GM21367 (cell line): ENCODE measurements around the gene SLC22A31.
"Not testable (repeated sequence)": the region's sequence is repeated elsewhere in the genome, so short reads cannot be mapped to it uniquely, and the experiment has no call there.

ENCODE experiments used
- ATAC-seq: cut with Tn5 transposase; IDR thresholded peaks from one replicate; pipeline ENCODE4 v1.9.1; 2021; ENCODE audit not compliant: unreplicated experiment

Gene SLC22A31

DNA sequence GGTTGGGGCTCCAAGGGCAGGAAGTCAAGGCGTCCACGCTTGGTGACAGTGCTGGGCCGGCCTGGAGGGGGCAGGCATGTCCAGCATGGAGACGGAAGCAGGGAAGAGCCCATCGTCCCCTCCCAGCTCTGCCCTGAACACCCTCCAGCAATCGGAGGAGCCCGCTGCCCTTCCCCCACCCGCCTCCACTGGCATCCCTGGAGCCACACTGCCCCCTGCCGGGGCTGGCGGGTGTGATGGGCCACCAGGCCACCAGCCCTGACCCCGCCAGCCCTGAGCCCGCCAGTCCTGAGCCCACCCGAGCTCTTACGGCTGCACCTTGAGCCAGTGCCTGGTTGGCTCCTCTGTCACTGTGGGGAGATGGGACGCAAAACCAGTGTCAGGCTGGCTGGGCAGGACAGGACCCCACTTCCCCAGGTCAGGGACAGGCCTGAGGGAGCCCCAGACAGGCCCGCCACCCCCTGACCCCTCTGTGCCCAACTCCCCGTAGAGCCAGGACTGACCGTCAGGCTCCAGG is 32.9 kb downstream of the SLC22A31 start:
- no peak for ATAC-seq

DNA sequence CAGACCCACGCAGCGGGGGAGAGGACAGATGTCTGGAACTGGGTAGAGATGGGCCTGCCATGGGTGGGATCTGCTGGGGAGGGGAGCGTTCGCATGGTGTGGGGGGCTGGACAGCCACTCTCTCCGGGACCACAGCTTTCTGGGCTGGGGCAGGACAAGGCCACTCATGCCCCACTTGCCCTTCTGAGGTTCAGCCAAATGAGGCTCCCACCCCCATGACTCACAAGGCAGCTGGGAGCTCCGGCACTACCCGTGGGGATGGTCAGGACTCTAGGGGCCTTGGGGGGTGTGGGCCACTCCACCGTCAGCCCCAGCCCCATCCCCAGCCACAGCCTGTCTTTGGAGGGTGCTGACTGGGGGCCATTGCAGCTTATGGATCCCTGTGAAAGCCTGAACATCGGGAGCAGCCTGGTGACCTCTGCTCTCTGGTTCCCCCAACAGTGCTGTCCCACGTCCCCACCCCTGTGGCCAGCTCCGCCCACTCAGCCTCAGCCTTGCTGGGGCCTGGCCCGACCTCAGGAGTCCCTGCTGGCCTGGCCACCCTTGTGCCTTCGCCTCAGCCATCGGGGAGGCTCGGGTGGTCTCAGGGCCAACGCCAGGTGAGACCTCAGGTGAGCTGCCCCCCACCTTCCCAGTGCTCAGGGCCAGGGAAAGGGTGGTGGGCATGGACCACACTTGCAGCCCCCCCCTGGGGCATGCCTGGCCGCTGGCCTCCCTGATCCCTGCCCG is 33.5 kb downstream of the SLC22A31 start:
- ATAC-seq = no peak

DNA sequence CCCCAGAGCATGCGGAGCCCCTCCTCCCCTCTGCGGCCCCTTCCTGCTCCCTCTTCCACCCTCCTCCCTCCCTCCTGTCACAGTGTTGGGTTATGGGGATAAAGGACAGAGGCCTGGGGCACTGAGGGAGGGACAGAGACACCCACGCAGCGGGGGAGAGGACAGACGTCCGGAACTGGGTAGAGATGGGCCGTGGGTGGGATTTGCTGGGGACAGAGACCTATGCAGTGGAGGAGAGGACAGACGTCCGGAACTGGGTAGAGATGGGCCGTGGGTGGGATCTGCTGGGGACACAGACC is 34.7 kb downstream of the SLC22A31 start:
- not testable (repeated sequence) for ATAC-seq

DNA sequence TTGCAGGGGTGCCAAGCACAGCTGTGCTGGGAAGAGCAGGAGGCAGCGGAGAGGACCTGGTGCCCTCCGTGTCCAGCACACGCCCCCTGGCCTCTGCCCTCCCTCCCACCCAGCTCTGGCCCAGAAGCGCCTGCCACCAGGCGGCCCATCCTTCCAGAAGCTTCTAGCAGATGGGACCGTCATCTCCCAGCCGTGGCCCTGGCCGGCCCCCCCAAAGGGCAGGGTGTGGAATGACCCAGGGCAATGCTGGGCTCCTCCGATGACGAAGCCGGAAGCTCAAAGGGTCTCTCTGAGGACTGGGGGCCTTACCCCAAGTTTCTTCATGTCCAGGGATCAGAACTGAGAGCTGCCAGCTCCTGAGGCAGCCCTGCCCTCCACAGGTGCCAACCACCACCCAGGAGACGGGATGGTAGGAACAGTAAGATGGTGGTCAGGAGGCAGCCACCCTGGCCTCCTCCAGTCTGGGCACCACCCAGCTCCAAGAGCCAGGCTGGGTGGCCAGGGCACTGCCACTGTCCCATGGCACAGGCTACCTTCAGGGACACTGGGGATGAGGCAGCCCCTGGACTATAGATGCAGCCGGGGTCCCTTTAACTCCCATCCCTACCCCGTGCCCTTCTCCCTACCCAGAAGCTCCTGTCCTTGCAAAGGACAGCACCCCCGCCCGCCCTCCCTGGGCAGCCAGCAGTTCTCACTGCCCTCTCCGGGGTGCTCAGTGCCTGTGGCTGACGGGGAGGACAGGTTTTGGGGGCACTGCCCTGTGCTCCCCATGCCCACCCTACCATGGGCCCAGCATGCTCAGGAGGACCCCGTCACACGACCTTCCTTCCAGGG is 35.3 kb downstream of the SLC22A31 start:
- ATAC-seq = no peak

DNA sequence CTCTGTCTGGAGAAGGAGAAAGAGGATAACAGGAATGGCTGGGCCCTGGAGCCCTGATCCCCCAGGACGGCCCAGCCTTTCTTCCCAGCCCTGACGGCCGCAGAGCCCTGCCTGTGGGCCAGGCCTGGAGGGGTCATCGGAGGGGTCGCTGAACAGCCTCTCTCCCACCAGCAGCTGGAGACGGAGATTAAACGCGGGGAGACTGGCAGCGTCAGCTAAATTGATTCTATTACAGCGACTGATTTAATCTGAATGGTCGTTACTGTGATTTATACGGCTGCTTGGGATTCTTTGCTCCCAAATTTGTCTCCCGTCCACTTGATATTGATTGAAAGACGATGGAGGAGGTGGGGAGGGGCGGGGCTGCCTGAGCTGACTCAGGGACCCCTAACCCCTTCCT is 35.9 kb downstream of the SLC22A31 start:
- no peak for ATAC-seq

DNA sequence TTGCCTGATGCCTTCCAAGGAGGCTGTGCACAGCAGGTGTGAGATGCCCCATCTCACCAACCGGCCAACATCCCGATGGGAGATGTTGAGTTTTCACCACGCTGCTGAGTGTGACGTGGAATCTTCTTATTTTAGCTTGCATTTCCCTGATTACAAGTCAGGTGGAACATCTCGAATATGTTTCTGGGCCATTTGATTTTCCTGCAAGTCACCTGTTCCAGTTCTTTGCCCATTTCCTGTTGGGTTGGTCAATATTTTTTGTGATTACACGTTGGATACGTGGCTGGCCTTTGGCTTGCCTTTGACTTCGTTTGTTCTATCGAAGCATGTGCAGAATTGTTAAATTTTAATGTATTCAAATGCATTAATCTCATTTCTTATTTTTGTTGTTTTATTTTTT is 37.0 kb downstream of the SLC22A31 start:
- ATAC-seq = no peak

DNA sequence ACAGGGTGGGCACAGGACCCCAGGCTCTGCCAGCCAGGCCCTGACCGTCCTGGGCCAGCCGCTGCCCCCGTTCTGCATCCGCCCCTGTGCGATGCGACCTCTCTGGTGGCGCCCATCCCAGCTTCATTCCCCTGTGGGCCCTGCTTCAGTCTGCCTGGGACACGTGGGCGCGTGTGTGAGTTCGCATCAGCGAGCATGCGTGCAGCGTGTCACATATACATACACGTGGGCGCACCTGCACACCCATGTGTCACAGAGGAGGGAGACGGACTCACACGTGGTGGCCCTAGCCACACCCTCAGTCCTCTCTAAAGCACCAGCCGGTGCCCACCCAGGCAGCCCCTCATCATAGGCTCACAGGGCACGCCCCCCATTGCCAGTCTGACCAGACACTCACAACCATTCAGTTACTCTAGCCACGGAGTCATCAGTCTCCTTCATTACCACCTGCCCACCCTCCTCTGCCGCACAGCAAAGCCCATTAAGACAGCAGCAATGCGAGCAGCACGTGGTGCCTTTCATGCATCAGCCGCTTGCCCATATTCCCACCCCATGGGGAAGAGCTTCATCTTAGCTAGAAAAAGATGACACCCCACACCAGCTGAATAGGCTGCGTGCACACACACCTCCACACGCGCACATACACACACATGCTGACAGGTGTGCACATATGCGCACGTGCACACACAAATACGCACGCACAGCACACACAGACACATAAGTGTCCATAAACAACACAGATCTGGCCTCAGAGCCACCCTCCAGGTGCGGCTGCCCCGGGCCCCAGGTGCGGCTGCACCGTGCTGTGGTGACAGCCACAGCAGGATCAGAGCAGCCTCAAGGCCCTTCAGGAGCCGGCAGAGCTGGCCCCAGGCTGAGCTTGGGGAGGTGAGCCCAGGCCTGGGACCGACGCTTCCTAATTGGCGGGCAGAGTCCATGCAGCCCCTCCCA is 38.3 kb downstream of the SLC22A31 start:
- ATAC-seq = no peak

DNA sequence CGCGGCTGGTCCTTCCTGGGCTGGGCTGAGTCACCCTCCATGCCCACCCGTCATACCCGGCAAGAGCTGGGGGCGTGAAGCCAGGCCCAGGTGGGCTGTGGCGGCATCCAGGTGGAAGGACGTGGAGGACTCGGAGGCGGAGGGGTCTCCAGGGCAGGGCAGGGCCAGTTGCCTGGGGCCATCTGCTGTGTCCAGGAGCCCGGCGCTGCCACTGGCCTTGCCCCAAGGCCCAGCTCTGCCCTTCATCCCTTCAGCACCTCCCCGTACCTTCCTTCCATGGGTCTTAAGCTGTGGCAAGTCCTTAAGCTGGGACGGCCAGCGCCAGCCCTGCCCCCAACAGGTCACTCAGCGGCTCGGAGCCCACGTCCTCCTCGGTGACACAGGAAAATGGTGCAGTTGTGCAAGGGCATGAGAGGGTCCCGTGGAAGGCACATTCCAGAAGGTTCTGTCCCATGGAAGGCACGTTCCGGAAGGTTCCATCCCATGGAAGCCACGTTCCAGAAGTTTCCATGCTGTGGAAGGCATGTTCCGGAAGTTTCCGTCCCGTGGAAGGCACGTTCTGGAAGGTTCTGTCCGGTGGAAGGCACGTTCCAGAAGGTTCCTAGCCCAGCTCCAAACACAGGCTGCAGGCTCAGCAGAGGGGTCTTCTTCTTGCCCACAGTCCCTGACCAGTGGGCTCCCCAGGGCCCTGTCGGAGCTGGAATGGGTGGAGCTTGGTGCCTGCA is 39.2 kb downstream of the SLC22A31 start:
- ATAC-seq = no peak

DNA sequence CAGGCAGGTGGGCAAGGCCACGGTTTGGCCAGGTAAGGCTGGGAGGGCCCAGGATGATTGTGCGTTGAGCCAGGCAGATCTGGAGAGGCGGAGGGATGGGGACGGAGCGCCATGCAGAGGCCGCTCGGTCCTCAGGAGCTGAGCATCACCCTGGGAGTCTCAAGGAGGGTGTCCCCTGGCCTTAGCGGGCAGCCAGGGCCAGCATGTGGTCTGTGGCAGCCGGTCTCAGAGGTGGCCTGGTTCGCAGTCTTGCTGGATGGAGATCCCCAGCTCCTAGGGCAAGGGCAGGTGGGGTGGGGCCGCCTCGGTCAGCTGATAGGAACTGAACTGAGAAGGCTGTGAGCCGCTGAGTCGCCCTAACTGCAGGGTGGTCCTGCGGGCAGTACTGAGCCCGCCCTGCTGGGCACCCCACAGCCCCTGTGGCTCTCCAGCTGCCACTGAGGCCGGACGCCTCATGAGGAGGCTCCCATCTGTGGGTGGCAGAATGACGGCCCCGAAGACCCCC is 40.4 kb downstream of the SLC22A31 start:
- no peak for ATAC-seq

DNA sequence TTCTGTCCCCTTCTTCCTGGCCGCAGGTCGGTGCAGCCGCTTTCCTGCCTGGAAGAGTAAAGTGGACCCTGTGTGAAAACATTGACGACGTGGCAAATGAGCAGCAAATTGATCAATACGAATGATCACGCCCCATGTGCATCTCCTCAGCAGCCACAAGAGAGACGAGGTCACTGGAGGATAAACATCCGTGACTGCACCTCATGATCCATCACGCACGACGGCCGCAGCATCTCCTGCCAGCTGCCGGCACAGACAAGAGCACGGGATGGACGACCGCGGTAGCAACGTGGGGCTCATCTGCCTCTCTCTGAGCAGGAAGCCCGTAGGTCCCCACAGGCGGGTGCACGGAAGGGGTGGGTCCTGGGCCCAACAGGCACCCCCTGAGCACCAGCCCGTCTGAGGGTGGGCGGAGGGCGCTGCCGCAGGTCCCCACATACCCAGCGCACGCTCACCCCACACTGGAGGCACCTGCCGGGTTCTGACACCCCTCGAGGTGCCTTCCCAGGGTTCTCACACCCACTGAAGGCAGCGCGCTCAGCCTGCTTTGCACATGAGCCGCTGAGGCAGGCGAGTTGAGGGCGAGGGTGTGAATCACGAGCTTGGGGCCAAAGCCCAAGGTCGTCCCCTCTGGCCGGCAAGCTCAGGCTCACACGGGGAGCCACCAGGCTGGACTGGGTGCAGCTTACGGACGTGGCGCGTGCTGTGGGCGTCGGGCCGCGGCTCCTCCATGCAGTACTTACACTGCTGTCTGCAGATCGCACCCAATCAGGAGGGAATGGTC is 41.1 kb downstream of the SLC22A31 start:
- ATAC-seq = no peak

DNA sequence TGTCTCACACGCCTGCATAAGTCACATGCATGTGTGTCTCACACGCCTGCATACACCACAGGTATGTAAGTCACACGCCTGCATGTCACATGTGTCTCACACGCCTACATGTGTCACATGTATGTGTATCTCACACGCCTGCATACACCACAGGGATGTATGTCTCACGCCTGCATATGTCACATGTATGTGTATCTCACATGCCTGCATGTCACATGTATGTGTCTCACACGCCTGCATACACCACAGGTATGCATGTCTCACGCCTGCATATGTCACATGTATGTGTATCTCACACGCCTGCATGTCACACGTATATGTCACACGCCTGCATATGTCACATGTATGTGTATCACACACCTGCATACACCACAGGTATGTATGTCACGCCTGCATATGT is 42.6 kb downstream of the SLC22A31 start:
- no peak for ATAC-seq

DNA sequence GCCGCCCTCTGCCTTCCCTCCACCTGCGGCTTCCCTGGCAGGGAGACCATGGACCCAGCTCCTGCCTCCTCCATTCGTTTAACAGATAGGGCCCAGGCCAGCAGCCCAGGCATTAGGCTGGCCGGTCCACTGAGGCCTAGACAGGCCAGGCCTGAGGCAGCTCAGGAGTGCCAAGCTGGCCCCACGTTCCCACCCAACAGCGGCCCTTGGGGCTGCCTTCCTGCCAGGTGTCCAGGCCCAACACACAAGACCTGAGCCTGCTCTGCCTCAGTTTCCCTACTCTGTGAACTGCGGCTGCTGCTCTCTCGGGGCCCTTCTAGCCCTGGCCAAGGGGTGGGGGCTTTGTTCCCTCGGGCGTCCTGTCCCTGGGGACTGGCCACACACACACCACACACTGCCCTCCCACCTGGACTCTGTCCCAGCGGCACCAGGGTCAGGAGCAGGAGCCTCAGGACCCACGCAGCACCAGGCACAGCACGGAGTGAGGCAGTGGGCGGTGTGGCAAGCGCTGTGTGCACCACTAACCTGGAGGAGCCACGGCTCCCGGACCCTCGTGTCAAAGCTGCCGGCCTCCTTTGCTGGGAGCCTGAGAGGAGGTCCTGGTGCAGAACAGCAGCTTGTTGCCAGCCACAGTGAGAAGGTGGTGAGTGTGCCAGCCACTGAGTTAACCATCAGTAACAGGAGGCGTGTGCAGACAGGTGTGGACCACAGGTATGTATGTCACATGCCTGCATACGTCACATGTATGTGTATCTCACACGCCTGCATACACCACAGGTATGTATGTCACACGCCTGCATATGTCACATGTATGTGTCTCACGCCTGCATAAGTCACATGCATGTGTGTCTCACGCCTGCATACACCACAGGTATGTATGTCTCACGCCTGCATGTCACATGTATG is 43.3 kb downstream of the SLC22A31 start:
- no peak for ATAC-seq

DNA sequence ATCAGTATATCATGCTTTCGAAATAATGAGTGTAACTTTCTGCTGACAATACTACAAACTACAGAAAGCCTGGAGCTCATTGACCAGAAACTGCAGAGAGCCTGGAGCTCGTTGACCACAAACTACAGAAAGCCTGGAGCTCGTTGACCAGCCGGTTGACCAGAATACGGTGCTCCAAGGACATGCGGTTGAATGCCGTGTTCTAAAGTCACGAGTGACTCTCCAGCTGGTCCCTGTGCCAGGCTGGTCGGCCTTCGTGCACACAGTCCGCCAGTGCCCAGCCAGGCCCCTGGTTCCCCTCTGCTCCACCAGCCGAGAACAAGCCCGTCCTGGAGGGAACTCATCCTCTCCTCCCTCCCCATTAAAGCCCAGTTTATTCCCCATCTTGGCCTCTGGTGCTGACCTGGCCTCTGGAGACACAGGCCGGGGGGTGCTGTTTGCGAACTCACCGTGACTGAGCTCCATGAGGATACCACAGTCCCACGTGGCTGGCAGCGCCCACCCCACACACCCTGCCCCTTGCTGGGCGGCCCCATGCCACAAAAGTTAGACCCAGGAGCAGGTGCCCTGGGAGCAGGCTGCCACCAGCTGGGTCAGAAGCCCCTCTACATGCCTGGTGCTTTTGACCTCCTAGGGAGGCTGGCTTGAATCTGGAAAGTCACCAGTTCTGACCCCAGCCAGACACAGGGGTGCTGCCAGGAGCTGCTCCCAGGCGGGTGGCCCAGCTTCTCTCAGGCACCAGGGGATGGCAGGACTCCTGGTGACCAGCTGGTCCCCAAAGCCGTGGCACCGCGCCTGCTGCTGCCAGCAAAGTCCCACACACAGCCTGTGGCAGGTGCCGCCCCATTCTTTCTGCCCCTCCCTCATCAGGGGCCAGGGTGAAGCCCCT is 44.2 kb downstream of the SLC22A31 start:
- ATAC-seq = no peak

DNA sequence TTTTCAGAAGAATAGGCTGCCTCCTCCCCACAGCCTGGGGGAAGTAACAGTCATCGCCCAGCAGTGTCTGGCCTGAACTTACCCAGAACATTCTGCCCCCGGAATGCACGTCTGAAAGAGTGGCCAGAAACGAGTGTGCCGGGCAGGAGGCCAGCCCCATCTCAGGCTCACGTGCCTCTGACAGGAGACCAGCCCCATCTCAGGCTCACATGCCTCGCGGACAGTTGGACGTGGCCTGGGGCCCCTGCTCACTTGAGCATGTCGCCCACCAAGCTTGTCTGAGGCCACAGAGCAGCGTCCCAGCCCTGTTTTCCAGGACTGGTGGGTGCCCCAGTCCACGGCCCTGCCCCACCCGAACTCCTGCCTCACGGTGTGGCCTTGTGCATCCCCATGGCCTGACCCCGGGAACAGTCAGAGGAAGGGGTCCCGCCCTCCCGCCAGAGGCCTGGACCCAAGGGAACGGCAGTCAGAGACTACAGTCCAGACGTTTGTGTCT is 45.1 kb downstream of the SLC22A31 start:
- no peak for ATAC-seq

DNA sequence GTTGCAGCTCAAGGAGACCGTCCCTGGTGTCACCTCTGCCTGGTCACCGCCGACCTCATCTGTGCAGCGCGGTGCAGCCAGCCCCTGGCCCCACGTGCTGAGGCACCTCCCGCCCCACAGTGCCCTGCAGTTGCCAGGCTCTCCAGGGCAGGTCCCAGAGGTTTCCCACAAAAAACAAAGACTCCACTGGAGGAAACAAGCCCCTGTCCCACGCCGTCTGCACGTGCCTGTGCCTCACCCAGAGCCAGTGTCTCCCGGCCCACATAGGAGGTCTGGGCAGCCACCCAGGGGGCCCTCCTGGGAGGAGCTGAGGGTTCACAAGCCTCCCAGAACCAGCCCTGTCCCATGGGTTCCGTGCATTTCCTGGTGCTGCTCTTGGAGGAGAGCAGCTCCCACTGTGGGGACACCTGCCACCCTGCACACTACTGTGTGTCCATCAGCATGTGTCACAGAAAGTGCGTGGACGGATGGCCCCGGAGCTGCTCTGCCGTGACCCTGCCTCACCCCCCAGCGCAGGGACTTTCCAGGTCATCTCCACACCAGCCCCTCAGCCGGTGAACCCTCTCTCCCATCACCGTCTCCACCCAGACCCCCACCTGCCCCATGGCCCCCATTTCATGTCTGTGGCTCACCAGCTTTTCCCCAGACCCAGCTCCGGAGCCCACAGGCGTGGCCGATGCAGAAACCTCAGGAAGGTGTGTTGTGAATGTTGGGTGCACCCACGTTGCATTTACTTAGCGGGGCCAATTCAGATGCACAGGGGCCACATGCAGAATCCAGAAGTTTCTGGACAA is 45.8 kb downstream of the SLC22A31 start:
- ATAC-seq = no peak

DNA sequence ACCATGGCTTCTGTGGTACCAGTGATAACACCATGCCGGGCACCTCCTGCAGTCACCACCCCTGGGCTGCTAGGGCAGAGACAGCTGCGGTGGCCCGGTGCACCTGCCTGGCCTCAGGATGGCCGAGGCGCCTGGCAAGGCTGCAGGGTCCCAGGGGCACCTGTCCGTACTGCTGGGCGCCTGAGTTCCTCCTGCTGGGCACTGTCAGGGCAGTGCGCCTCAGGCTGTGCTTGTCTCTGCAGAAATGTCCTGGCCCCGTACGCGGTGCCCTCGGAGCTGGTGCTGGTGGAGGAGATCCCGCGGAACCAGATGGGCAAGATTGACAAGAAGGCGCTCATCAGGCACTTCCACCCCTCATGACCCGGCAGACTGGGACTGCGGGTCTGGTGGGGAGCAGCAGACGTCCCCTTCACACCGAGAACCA is 46.5 kb downstream of the SLC22A31 start:
- ATAC-seq = no peak
